Measurements from ENCODE around the gene PYY. TPM values are rescaled to one million over a fixed set of nuclear protein-coding genes. Genes with fewer than 3 reads are reported as not detected.
A peak's percentile ranks its signal among the peaks of the same experiment; 100 is the strongest.

PYY gene
- polyA plus RNA-seq, 1 donor = not detected

GRCh38 chr17:43915559-43915958 is 38.2 kb downstream of the PYY start:
- no peak for DNase-seq (ENCODE audit: low read depth)

- DNase-seq (ENCODE audit: low read depth) = no peak
Observed at GRCh38 chr17:43914451-43914850, 39.3 kb downstream of the PYY start.

- DNase-seq (ENCODE audit: low read depth) = no peak
Observed at GRCh38 chr17:43913584-43913983, 40.2 kb downstream of the PYY start.

GRCh38 chr17:43912635-43913304 is 41.0 kb downstream of the PYY start:
- no peak for DNase-seq (ENCODE audit: low read depth)

GRCh38 chr17:43911904-43912303 is 41.8 kb downstream of the PYY start:
- DNase-seq (ENCODE audit: low read depth) = no peak

- DNase-seq (ENCODE audit: low read depth) = no peak
Observed at GRCh38 chr17:43909537-43910231, 44.1 kb downstream of the PYY start.

GRCh38 chr17:43907998-43908721 is 45.6 kb downstream of the PYY start:
- peak; percentile 60 for DNase-seq (ENCODE audit: low read depth)

- DNase-seq (ENCODE audit: low read depth) = peak; percentile 49
Observed at GRCh38 chr17:43907425-43907981, 46.2 kb downstream of the PYY start, which contains the start of gene MPP2. MPP2 (minus strand) TSS chr17:43907536; CDS start chr17:43904460, 3,076 bp downstream.

GRCh38 chr17:43906951-43907424 is 46.8 kb downstream of the PYY start:
- DNase-seq (ENCODE audit: low read depth) = no peak

GRCh38 chr17:43905985-43906852 is 47.5 kb downstream of the PYY start:
- peak; percentile 40 for DNase-seq (ENCODE audit: low read depth)

GRCh38 chr17:43905400-43905984 is 48.2 kb downstream of the PYY start:
- DNase-seq (ENCODE audit: low read depth) = no peak

Other genes starting within 250 kb of the PYY start
- gene SOST, start 195.1 kb downstream of the PYY start, polyA plus RNA-seq (ENCODE audit: insufficient read length) = not detected
- gene DUSP3, start 175.0 kb downstream of the PYY start, polyA plus RNA-seq (ENCODE audit: insufficient read length) = 74.0 TPM
- 0.05 TPM for gene CFAP97D1, start 173.5 kb downstream of the PYY start, polyA plus RNA-seq (ENCODE audit: insufficient read length)
- 4.4 TPM for gene MPP3, start 120.8 kb downstream of the PYY start, polyA plus RNA-seq (ENCODE audit: insufficient read length)
- 2.1 TPM for gene CD300LG, start 106.8 kb downstream of the PYY start, polyA plus RNA-seq (ENCODE audit: insufficient read length)
- gene MPP2, start 46.4 kb downstream of the PYY start, polyA plus RNA-seq (ENCODE audit: insufficient read length) = 2.6 TPM
- gene PPY, start 11.5 kb downstream of the PYY start, polyA plus RNA-seq (ENCODE audit: insufficient read length) = not detected
- 0.48 TPM for gene NAGS, start 50.7 kb upstream of the PYY start, polyA plus RNA-seq (ENCODE audit: insufficient read length)
- gene TMEM101, start 61.0 kb upstream of the PYY start, polyA plus RNA-seq (ENCODE audit: insufficient read length) = 32.6 TPM
- 26.7 TPM for gene LSM12, start 112.7 kb upstream of the PYY start, polyA plus RNA-seq (ENCODE audit: insufficient read length)
- 35.0 TPM for gene G6PC3, start 116.8 kb upstream of the PYY start, polyA plus RNA-seq (ENCODE audit: insufficient read length)
- 60.7 TPM for gene HDAC5, start 169.7 kb upstream of the PYY start, polyA plus RNA-seq (ENCODE audit: insufficient read length)
- 2.4 TPM for gene HROB, start 188.0 kb upstream of the PYY start, polyA plus RNA-seq (ENCODE audit: insufficient read length)
- gene ASB16, start 216.8 kb upstream of the PYY start, polyA plus RNA-seq (ENCODE audit: insufficient read length) = 18.2 TPM
- gene TMUB2, start 233.0 kb upstream of the PYY start, polyA plus RNA-seq (ENCODE audit: insufficient read length) = 53.3 TPM
- gene ATXN7L3, start 245.9 kb upstream of the PYY start, polyA plus RNA-seq (ENCODE audit: insufficient read length) = 54.2 TPM

Measured in forelimb muscle (tissue), 1 donor.